H1 (cell line): ENCODE data around the gene OR7D2. TPM values are rescaled to one million over a fixed set of nuclear protein-coding genes. Genes with fewer than 3 reads are reported as not detected.
"Not testable (repeated sequence)": the region's sequence is repeated elsewhere in the genome, so short reads cannot be mapped to it uniquely, and the experiment has no call there.

Experiments used
- CTCF ChIA-PET: fragments of 300-600 bp; sonication (Branson Sonifier 250); formaldehyde crosslinking; loops from one replicate; lab custom pipeline; 2021; ENCODE audit not compliant: partially characterized antibody; lab: Charles Lee
- POLR2A ChIA-PET: fragments of 300-600 bp; sonication (Branson Sonifier 250); formaldehyde crosslinking; loops from one replicate; lab custom pipeline; 2021; ENCODE audit warnings: inconsistent platforms; ENCODE audit not compliant: partially characterized antibody; lab: Charles Lee
- DNase-seq, 2 experiments: peaks; one replicate each; pipeline versions ENCODE4 v3.0.0 to v3.0.0-alpha.2; 2010 to 2022; ENCODE audit warnings: low spot score in 2 of 2, low read depth in 1 of 2, mixed read lengths in 1 of 2
- FAIRE-seq: peaks from 2 replicates; lab custom pipeline; 2011; peaks lifted over from hg19 to GRCh38; lab: Jason Lieb, UNC
- H2AFZ ChIP-seq: 2 replicates; pipeline ENCODE4 v1.8.1; 2012; ENCODE audit warnings: low read length, inconsistent platforms
- H2AK5ac ChIP-seq: 2 replicates; pipeline ENCODE4 v1.6.1; 2013; ENCODE audit warnings: low read depth, low read length
- H2BK120ac ChIP-seq: replicated peaks from 2 replicates; pipeline ENCODE3; 2013; ENCODE audit warnings: low read depth, low read length, inconsistent platforms
- H2BK12ac ChIP-seq: 2 replicates; pipeline ENCODE4 v1.6.1; 2013; ENCODE audit warnings: low read depth, low read length
- H2BK15ac ChIP-seq: 2 replicates; pipeline ENCODE4 v1.6.1; 2013; ENCODE audit warnings: low read length
- H2BK20ac ChIP-seq: 2 replicates; pipeline ENCODE4 v1.6.1; 2013; ENCODE audit warnings: low read length
- H2BK5ac ChIP-seq: 2 replicates; pipeline ENCODE4 v1.6.1; 2013; ENCODE audit warnings: low read depth, low read length
- H3K14ac ChIP-seq: 2 replicates; pipeline ENCODE4 v1.6.1; 2013; ENCODE audit warnings: inconsistent platforms; ENCODE audit not compliant: insufficient read length
- H3K18ac ChIP-seq: 2 replicates; pipeline ENCODE4 v1.6.1; 2013; ENCODE audit warnings: low read length; ENCODE audit errors: extremely low read depth
- H3K23ac ChIP-seq: 2 replicates; pipeline ENCODE4 v1.6.1; 2013; ENCODE audit warnings: inconsistent platforms; ENCODE audit not compliant: insufficient read length
- H3K23me2 ChIP-seq: 2 replicates; pipeline ENCODE4 v1.6.1; 2013; ENCODE audit warnings: low read depth, low read length
- H3K27ac ChIP-seq: 2 replicates; pipeline ENCODE4 v1.6.1; 2011; ENCODE audit warnings: low read depth, low read length, inconsistent platforms
- H3K27me3 ChIP-seq, 4 experiments: replicated peaks in 1 of 4; 1 replicate in 1 of 4; 2 replicates in 3 of 4; pipeline versions ENCODE4 v1.6.1 to v1.8.1; 2011 to 2013; ENCODE audit warnings: low read length in 3 of 4, mild to moderate bottlenecking in 3 of 4, inconsistent platforms in 2 of 4, mixed read lengths in 2 of 4, moderate library complexity in 1 of 4; ENCODE audit not compliant: control insufficient read depth in 3 of 4, insufficient read depth in 3 of 4; ENCODE audit errors: extremely low read depth in 1 of 4
- H3K36me3 ChIP-seq, 4 experiments: 2 replicates each; pipeline versions ENCODE4 v1.6.1 to v1.8.1; 2011 to 2013; ENCODE audit warnings: mild to moderate bottlenecking in 4 of 4, low read length in 3 of 4, moderate library complexity in 2 of 4, control low read depth in 1 of 4, inconsistent platforms in 1 of 4; ENCODE audit not compliant: insufficient read depth in 4 of 4, control insufficient read depth in 2 of 4
- H3K4ac ChIP-seq: replicated peaks from 2 replicates; pipeline ENCODE3; 2013; ENCODE audit warnings: low read length, low read depth, mixed read lengths, inconsistent platforms; ENCODE audit not compliant: insufficient read length
- H3K4me1 ChIP-seq, 4 experiments: replicated peaks in 1 of 4; 1 replicate in 1 of 4; 2 replicates in 3 of 4; pipeline versions ENCODE4 v1.6.1 to v1.8.1; 2011 to 2013; ENCODE audit warnings: low read length in 3 of 4, inconsistent platforms in 2 of 4, mixed read lengths in 1 of 4; ENCODE audit not compliant: insufficient read depth in 4 of 4, control insufficient read depth in 3 of 4
- H3K4me2 ChIP-seq, 2 experiments: 2 replicates each; pipeline versions ENCODE4 v1.6.1 to v1.8.1; 2011 to 2013; ENCODE audit warnings: low read depth in 2 of 2, low read length in 2 of 2, control low read depth in 1 of 2, inconsistent platforms in 1 of 2, mild to moderate bottlenecking in 1 of 2; ENCODE audit not compliant: insufficient read depth in 1 of 2
- H3K4me3 ChIP-seq, 4 experiments: fragments of 200-600, 300-600 bp in 1 of 4; sonication (generic), shearing (Covaris generic), sonication (Bioruptor Twin) in 1 of 4; 2 replicates each; pipeline versions ENCODE4 v1.5.1 to v1.8.1; 2011 to 2016; ENCODE audit warnings: low read length in 4 of 4, low read depth in 3 of 4, control low read depth in 2 of 4, inconsistent platforms in 2 of 4, mild to moderate bottlenecking in 2 of 4, mixed read lengths in 1 of 4, moderate library complexity in 1 of 4; ENCODE audit not compliant: insufficient read depth in 2 of 4; ENCODE audit errors: extremely low read depth in 1 of 4
- H3K56ac ChIP-seq: replicated peaks from 2 replicates; pipeline ENCODE3; 2013; ENCODE audit warnings: low read depth, mild to moderate bottlenecking, mixed read lengths, low read length, inconsistent platforms; ENCODE audit not compliant: insufficient read length
- H3K79me1 ChIP-seq: 2 replicates; pipeline ENCODE4 v1.6.1; 2013; ENCODE audit warnings: low read depth, low read length, control low read depth
- H3K79me2 ChIP-seq, 2 experiments: 2 replicates each; pipeline versions ENCODE4 v1.6.1 to v1.8.1; 2012 to 2013; ENCODE audit warnings: low read length in 2 of 2, mild to moderate bottlenecking in 2 of 2, inconsistent platforms in 1 of 2; ENCODE audit not compliant: insufficient read depth in 2 of 2, control insufficient read depth in 1 of 2
- H3K9ac ChIP-seq, 4 experiments: replicated peaks in 1 of 4; 1 replicate in 1 of 4; 2 replicates in 3 of 4; pipeline versions ENCODE4 v1.6.1 to v1.8.1; 2011 to 2013; ENCODE audit warnings: low read depth in 3 of 4, low read length in 3 of 4, control low read depth in 2 of 4, mild to moderate bottlenecking in 2 of 4, moderate library complexity in 2 of 4, inconsistent platforms in 1 of 4; ENCODE audit errors: extremely low read depth in 1 of 4
- H3K9me3 ChIP-seq, 2 experiments: 2 replicates each; pipeline versions ENCODE4 v1.6.1 to v1.8.1; 2012 to 2013; ENCODE audit warnings: mild to moderate bottlenecking in 2 of 2, moderate library complexity in 2 of 2, control low read depth in 1 of 2, inconsistent platforms in 1 of 2, low read depth in 1 of 2, low read length in 1 of 2, mixed read lengths in 1 of 2; ENCODE audit not compliant: insufficient read depth in 2 of 2
- H4K20me1 ChIP-seq, 2 experiments: replicated peaks in 1 of 2; 2 replicates each; pipeline versions ENCODE3 to v1.8.1; 2011 to 2013; ENCODE audit warnings: inconsistent platforms in 2 of 2, low read length in 2 of 2, mild to moderate bottlenecking in 1 of 2; ENCODE audit not compliant: insufficient read depth in 2 of 2, control insufficient read depth in 1 of 2
- H4K5ac ChIP-seq: 2 replicates; pipeline ENCODE4 v1.6.1; 2013; ENCODE audit warnings: low read length, low read depth, mixed read lengths, inconsistent platforms; ENCODE audit not compliant: insufficient read length
- H4K8ac ChIP-seq: 2 replicates; pipeline ENCODE4 v1.8.0; 2013; ENCODE audit warnings: mild to moderate bottlenecking, moderate library complexity, low read length, inconsistent platforms; ENCODE audit not compliant: insufficient read depth; ENCODE audit errors: extremely low read depth
- H4K91ac ChIP-seq: replicated peaks from 2 replicates; pipeline ENCODE3; 2013; ENCODE audit warnings: low read length, mixed read lengths, inconsistent platforms; ENCODE audit not compliant: insufficient read length
- WGBS, 2 experiments: shearing (Covaris generic) in 1 of 2; methylation state at CpG; one replicate each; pipeline versions ENCODE4 v1.1.6 to v1.1.7; 2013 to 2015; ENCODE audit warnings: low lambda C conversion rate in 2 of 2, mixed read lengths in 2 of 2, inconsistent platforms in 1 of 2, low coverage in 1 of 2, missing lambda C conversion rate in 1 of 2; ENCODE audit not compliant: insufficient replicate concordance in 2 of 2, insufficient coverage in 1 of 2, insufficient read length in 1 of 2; ENCODE audit errors: extremely low coverage in 1 of 2, missing lambda C conversion rate in 1 of 2; 5-methylcytosine and 5-hydroxymethylcytosine counted together
- polyA plus RNA-seq, 7 experiments: library from polyadenylated mRNA; depleted of rRNA in 3 of 7; stranded (reverse) in 5 of 7; unstranded in 2 of 7; fragments of >200 nt in 5 of 7; fragments of 200-250 nt in 2 of 7; gene quantifications; 1 replicate in 5 of 7; 2 replicates in 1 of 7; 4 replicates in 1 of 7; pipeline versions ENCODE4 v1.2.1 to v1.2.3, GENCODE V29; 2011 to 2013; ENCODE audit warnings: missing spikeins in 2 of 7, mixed read lengths in 2 of 7
- total RNA-seq: library from RNA; stranded (reverse); fragmentation: NEBNext Ultra II Directional; extraction: Animal tissue kit (Norgen Biotek cat#: 25700); gene quantifications from 2 replicates; pipeline ENCODE4 v1.2.1, GENCODE V29; 2021

The OR7D2 gene
- total and polyA plus RNA-seq, 2 of the 8 experiments (the other 6 are each of a cell fraction or from before 2014, with no cell fraction given), result 0.02 TPM; not detected in 1

DNA sequence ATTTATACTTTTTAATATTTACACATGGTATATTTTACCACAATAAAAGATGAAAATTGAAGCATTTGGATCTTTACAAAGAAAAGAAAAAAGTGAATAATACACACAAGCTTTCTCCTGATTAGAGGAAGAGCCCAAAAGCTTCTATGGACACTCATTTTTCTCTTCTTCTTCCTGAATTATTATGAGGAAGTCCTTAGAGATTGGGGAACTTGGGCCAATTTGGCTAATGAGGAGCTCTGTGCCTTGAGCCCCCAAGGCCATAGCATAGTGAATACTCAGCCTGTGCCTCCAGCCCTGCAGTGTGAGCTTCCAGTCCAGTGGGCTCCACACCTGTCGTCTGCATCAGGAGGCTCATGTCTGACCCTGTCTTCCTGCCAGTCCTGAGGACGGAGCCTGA, 19.3 kb downstream of the OR7D2 start:
- H2BK20ac ChIP-seq, POLR2A ChIA-PET, H3K4me3 ChIP-seq, DNase-seq, H4K5ac ChIP-seq, FAIRE-seq, H4K91ac ChIP-seq, H3K56ac ChIP-seq, H4K20me1 ChIP-seq, H3K27me3 ChIP-seq, H3K27ac ChIP-seq, H4K8ac ChIP-seq, H3K23me2 ChIP-seq, H3K79me2 ChIP-seq, H3K4me1 ChIP-seq, H3K23ac ChIP-seq, H3K18ac ChIP-seq, H2AFZ ChIP-seq, H3K36me3 ChIP-seq, CTCF ChIA-PET, H2BK120ac ChIP-seq, H3K4me2 ChIP-seq, H3K79me1 ChIP-seq, H3K9ac ChIP-seq, H2BK12ac ChIP-seq, H2BK5ac ChIP-seq, H2AK5ac ChIP-seq, H3K14ac ChIP-seq, H2BK15ac ChIP-seq, H3K4ac ChIP-seq: not testable (repeated sequence)
- no CpG with 5 or more reads among the region's 2 CpGs for WGBS, 2 experiments
- peaks cover 33 to 54% of the 10 kb centered on the region in 2 experiments for H3K9me3 ChIP-seq
